H1 (cell line): ENCODE results near the gene ME3. TPM values are rescaled to one million over a fixed set of nuclear protein-coding genes. Genes with fewer than 3 reads are reported as not detected.

Experiments
- CTCF ChIA-PET: fragments of 300-600 bp; sonication (Branson Sonifier 250); formaldehyde crosslinking; loops from one replicate; lab custom pipeline; 2021; ENCODE audit not compliant: partially characterized antibody; lab: Charles Lee
- POLR2A ChIA-PET: fragments of 300-600 bp; sonication (Branson Sonifier 250); formaldehyde crosslinking; loops from one replicate; lab custom pipeline; 2021; ENCODE audit warnings: inconsistent platforms; ENCODE audit not compliant: partially characterized antibody; lab: Charles Lee
- DNase-seq, 2 experiments: peaks; one replicate each; pipeline versions ENCODE4 v3.0.0 to v3.0.0-alpha.2; 2010 to 2022; ENCODE audit warnings: low spot score in 2 of 2, low read depth in 1 of 2, mixed read lengths in 1 of 2
- FAIRE-seq: peaks from 2 replicates; lab custom pipeline; 2011; peaks lifted over from hg19 to GRCh38; lab: Jason Lieb, UNC
- H2AFZ ChIP-seq: 2 replicates; pipeline ENCODE4 v1.8.1; 2012; ENCODE audit warnings: low read length, inconsistent platforms
- H2AK5ac ChIP-seq: 2 replicates; pipeline ENCODE4 v1.6.1; 2013; ENCODE audit warnings: low read depth, low read length
- H2BK120ac ChIP-seq: replicated peaks from 2 replicates; pipeline ENCODE3; 2013; ENCODE audit warnings: low read depth, low read length, inconsistent platforms
- H2BK12ac ChIP-seq: 2 replicates; pipeline ENCODE4 v1.6.1; 2013; ENCODE audit warnings: low read depth, low read length
- H2BK15ac ChIP-seq: 2 replicates; pipeline ENCODE4 v1.6.1; 2013; ENCODE audit warnings: low read length
- H2BK20ac ChIP-seq: 2 replicates; pipeline ENCODE4 v1.6.1; 2013; ENCODE audit warnings: low read length
- H2BK5ac ChIP-seq: 2 replicates; pipeline ENCODE4 v1.6.1; 2013; ENCODE audit warnings: low read depth, low read length
- H3K14ac ChIP-seq: 2 replicates; pipeline ENCODE4 v1.6.1; 2013; ENCODE audit warnings: inconsistent platforms; ENCODE audit not compliant: insufficient read length
- H3K18ac ChIP-seq: 2 replicates; pipeline ENCODE4 v1.6.1; 2013; ENCODE audit warnings: low read length; ENCODE audit errors: extremely low read depth
- H3K23ac ChIP-seq: 2 replicates; pipeline ENCODE4 v1.6.1; 2013; ENCODE audit warnings: inconsistent platforms; ENCODE audit not compliant: insufficient read length
- H3K23me2 ChIP-seq: 2 replicates; pipeline ENCODE4 v1.6.1; 2013; ENCODE audit warnings: low read depth, low read length
- H3K27ac ChIP-seq: 2 replicates; pipeline ENCODE4 v1.6.1; 2011; ENCODE audit warnings: low read depth, low read length, inconsistent platforms
- H3K27me3 ChIP-seq, 4 experiments: replicated peaks in 1 of 4; 1 replicate in 1 of 4; 2 replicates in 3 of 4; pipeline versions ENCODE4 v1.6.1 to v1.8.1; 2011 to 2013; ENCODE audit warnings: low read length in 3 of 4, mild to moderate bottlenecking in 3 of 4, inconsistent platforms in 2 of 4, mixed read lengths in 2 of 4, moderate library complexity in 1 of 4; ENCODE audit not compliant: control insufficient read depth in 3 of 4, insufficient read depth in 3 of 4; ENCODE audit errors: extremely low read depth in 1 of 4
- H3K36me3 ChIP-seq, 4 experiments: 2 replicates each; pipeline versions ENCODE4 v1.6.1 to v1.8.1; 2011 to 2013; ENCODE audit warnings: mild to moderate bottlenecking in 4 of 4, low read length in 3 of 4, moderate library complexity in 2 of 4, control low read depth in 1 of 4, inconsistent platforms in 1 of 4; ENCODE audit not compliant: insufficient read depth in 4 of 4, control insufficient read depth in 2 of 4
- H3K4ac ChIP-seq: replicated peaks from 2 replicates; pipeline ENCODE3; 2013; ENCODE audit warnings: low read length, low read depth, mixed read lengths, inconsistent platforms; ENCODE audit not compliant: insufficient read length
- H3K4me1 ChIP-seq, 4 experiments: replicated peaks in 1 of 4; 1 replicate in 1 of 4; 2 replicates in 3 of 4; pipeline versions ENCODE4 v1.6.1 to v1.8.1; 2011 to 2013; ENCODE audit warnings: low read length in 3 of 4, inconsistent platforms in 2 of 4, mixed read lengths in 1 of 4; ENCODE audit not compliant: insufficient read depth in 4 of 4, control insufficient read depth in 3 of 4
- H3K4me2 ChIP-seq, 2 experiments: 2 replicates each; pipeline versions ENCODE4 v1.6.1 to v1.8.1; 2011 to 2013; ENCODE audit warnings: low read depth in 2 of 2, low read length in 2 of 2, control low read depth in 1 of 2, inconsistent platforms in 1 of 2, mild to moderate bottlenecking in 1 of 2; ENCODE audit not compliant: insufficient read depth in 1 of 2
- H3K4me3 ChIP-seq, 4 experiments: fragments of 200-600, 300-600 bp in 1 of 4; sonication (generic), shearing (Covaris generic), sonication (Bioruptor Twin) in 1 of 4; 2 replicates each; pipeline versions ENCODE4 v1.5.1 to v1.8.1; 2011 to 2016; ENCODE audit warnings: low read length in 4 of 4, low read depth in 3 of 4, control low read depth in 2 of 4, inconsistent platforms in 2 of 4, mild to moderate bottlenecking in 2 of 4, mixed read lengths in 1 of 4, moderate library complexity in 1 of 4; ENCODE audit not compliant: insufficient read depth in 2 of 4; ENCODE audit errors: extremely low read depth in 1 of 4
- H3K56ac ChIP-seq: replicated peaks from 2 replicates; pipeline ENCODE3; 2013; ENCODE audit warnings: low read depth, mild to moderate bottlenecking, mixed read lengths, low read length, inconsistent platforms; ENCODE audit not compliant: insufficient read length
- H3K79me1 ChIP-seq: 2 replicates; pipeline ENCODE4 v1.6.1; 2013; ENCODE audit warnings: low read depth, low read length, control low read depth
- H3K79me2 ChIP-seq, 2 experiments: 2 replicates each; pipeline versions ENCODE4 v1.6.1 to v1.8.1; 2012 to 2013; ENCODE audit warnings: low read length in 2 of 2, mild to moderate bottlenecking in 2 of 2, inconsistent platforms in 1 of 2; ENCODE audit not compliant: insufficient read depth in 2 of 2, control insufficient read depth in 1 of 2
- H3K9ac ChIP-seq, 4 experiments: replicated peaks in 1 of 4; 1 replicate in 1 of 4; 2 replicates in 3 of 4; pipeline versions ENCODE4 v1.6.1 to v1.8.1; 2011 to 2013; ENCODE audit warnings: low read depth in 3 of 4, low read length in 3 of 4, control low read depth in 2 of 4, mild to moderate bottlenecking in 2 of 4, moderate library complexity in 2 of 4, inconsistent platforms in 1 of 4; ENCODE audit errors: extremely low read depth in 1 of 4
- H3K9me3 ChIP-seq, 2 experiments: 2 replicates each; pipeline versions ENCODE4 v1.6.1 to v1.8.1; 2012 to 2013; ENCODE audit warnings: mild to moderate bottlenecking in 2 of 2, moderate library complexity in 2 of 2, control low read depth in 1 of 2, inconsistent platforms in 1 of 2, low read depth in 1 of 2, low read length in 1 of 2, mixed read lengths in 1 of 2; ENCODE audit not compliant: insufficient read depth in 2 of 2
- H4K20me1 ChIP-seq, 2 experiments: replicated peaks in 1 of 2; 2 replicates each; pipeline versions ENCODE3 to v1.8.1; 2011 to 2013; ENCODE audit warnings: inconsistent platforms in 2 of 2, low read length in 2 of 2, mild to moderate bottlenecking in 1 of 2; ENCODE audit not compliant: insufficient read depth in 2 of 2, control insufficient read depth in 1 of 2
- H4K5ac ChIP-seq: 2 replicates; pipeline ENCODE4 v1.6.1; 2013; ENCODE audit warnings: low read length, low read depth, mixed read lengths, inconsistent platforms; ENCODE audit not compliant: insufficient read length
- H4K8ac ChIP-seq: 2 replicates; pipeline ENCODE4 v1.8.0; 2013; ENCODE audit warnings: mild to moderate bottlenecking, moderate library complexity, low read length, inconsistent platforms; ENCODE audit not compliant: insufficient read depth; ENCODE audit errors: extremely low read depth
- H4K91ac ChIP-seq: replicated peaks from 2 replicates; pipeline ENCODE3; 2013; ENCODE audit warnings: low read length, mixed read lengths, inconsistent platforms; ENCODE audit not compliant: insufficient read length
- JUN ChIP-seq: IDR thresholded peaks from 2 replicates; pipeline ENCODE4 v1.6.1; 2011; ENCODE audit warnings: low read depth, mild to moderate bottlenecking, improper control_type of control experiment, low read length
- JUND ChIP-seq: IDR thresholded peaks from 2 replicates; pipeline ENCODE4 v1.6.1; 2011; ENCODE audit warnings: mild to moderate bottlenecking, improper control_type of control experiment, low read length
- KDM1A ChIP-seq: fragments of 200-600, 300-600 bp; sonication (generic); IDR thresholded peaks from 2 replicates; pipeline ENCODE4 v1.7.1; 2016; ENCODE audit warnings: mild to moderate bottlenecking, low read length, borderline replicate concordance
- SAP30 ChIP-seq: fragments of 300-600 bp; sonication (generic); IDR thresholded peaks from 2 replicates; pipeline ENCODE4 v1.7.1; 2012; ENCODE audit warnings: low read length, moderate library complexity, mild to moderate bottlenecking, inconsistent platforms; ENCODE audit not compliant: insufficient read depth, insufficient replicate concordance
- TEAD4 ChIP-seq: IDR thresholded peaks from 2 replicates; pipeline ENCODE4 v1.6.1; 2012; ENCODE audit warnings: low read depth, low read length, inconsistent platforms, mixed read lengths
- USF2 ChIP-seq: IDR thresholded peaks from 2 replicates; pipeline ENCODE4 v1.6.1; 2011; ENCODE audit warnings: low read length, improper control_type of control experiment
- WGBS, 2 experiments: shearing (Covaris generic) in 1 of 2; methylation state at CpG; one replicate each; pipeline versions ENCODE4 v1.1.6 to v1.1.7; 2013 to 2015; ENCODE audit warnings: low lambda C conversion rate in 2 of 2, mixed read lengths in 2 of 2, inconsistent platforms in 1 of 2, low coverage in 1 of 2, missing lambda C conversion rate in 1 of 2; ENCODE audit not compliant: insufficient replicate concordance in 2 of 2, insufficient coverage in 1 of 2, insufficient read length in 1 of 2; ENCODE audit errors: extremely low coverage in 1 of 2, missing lambda C conversion rate in 1 of 2; 5-methylcytosine and 5-hydroxymethylcytosine counted together
- polyA plus RNA-seq, 7 experiments: library from polyadenylated mRNA; depleted of rRNA in 3 of 7; stranded (reverse) in 5 of 7; unstranded in 2 of 7; fragments of >200 nt in 5 of 7; fragments of 200-250 nt in 2 of 7; gene quantifications; 1 replicate in 5 of 7; 2 replicates in 1 of 7; 4 replicates in 1 of 7; pipeline versions ENCODE4 v1.2.1 to v1.2.3, GENCODE V29; 2011 to 2013; ENCODE audit warnings: missing spikeins in 2 of 7, mixed read lengths in 2 of 7
- total RNA-seq: library from RNA; stranded (reverse); fragmentation: NEBNext Ultra II Directional; extraction: Animal tissue kit (Norgen Biotek cat#: 25700); gene quantifications from 2 replicates; pipeline ENCODE4 v1.2.1, GENCODE V29; 2021

ME3 gene
- total and polyA plus RNA-seq, 2 of the 8 experiments (the other 6 are each of a cell fraction or from before 2014, with no cell fraction given): 1.5 to 2.8 TPM

GRCh38 chr11:86514453-86514852 lies 158.0 kb downstream of the ME3 start:
- H3K4me2 ChIP-seq: no peak overlapping the region
- no peak overlapping the region for H2BK20ac ChIP-seq
- no peak overlapping the region for H2AFZ ChIP-seq
- no peaks in the 10 kb centered on the region for H3K79me1 ChIP-seq
- FAIRE-seq (no peak), DNase-seq (no peak)
- no peaks in the 10 kb centered on the region; a peak in 2 of 7 replicates for H3K27me3 ChIP-seq
- H3K23me2 ChIP-seq: no peaks in the 10 kb centered on the region
- ChIA-PET CTCF (interaction anchor here (1.5 kb wide), 1 partner anchor 57 kb away, joined by 5 read pairs; no protein-coding TSS in a partner anchor), POLR2A (no interaction called here)
- H2BK12ac ChIP-seq: no peak overlapping the region
- no peak overlapping the region for H3K9ac ChIP-seq
- H3K18ac ChIP-seq: no peak overlapping the region
- 90% methylated on average over 1 of the region's 1 CpG; no CpG with 5 or more reads in 1 of the 2 experiments for WGBS, 2 experiments
- H3K14ac ChIP-seq: no peak overlapping the region
- H4K5ac ChIP-seq: no peak overlapping the region
- no peaks in the 10 kb centered on the region for H3K36me3 ChIP-seq
- no peak overlapping the region for H3K56ac ChIP-seq
- no peak overlapping the region for H3K4ac ChIP-seq
- no peaks in the 10 kb centered on the region for H3K79me2 ChIP-seq
- H3K4me1 ChIP-seq: peaks cover 0 to 4% (median 0%) of the 10 kb centered on the region in 4 experiments; a peak in 2 of 7 replicates
- H3K23ac ChIP-seq: no peak overlapping the region
- H2BK5ac ChIP-seq: no peak overlapping the region
- no peak overlapping the region for H2BK15ac ChIP-seq
- H3K4me3 ChIP-seq: no peak overlapping the region
- H2AK5ac ChIP-seq: no peak overlapping the region
- no peak overlapping the region for H4K8ac ChIP-seq
- H4K91ac ChIP-seq: no peak overlapping the region
- H3K27ac ChIP-seq: no peak overlapping the region
- peaks cover 11% of the 10 kb centered on the region in 2 experiments for H3K9me3 ChIP-seq
- no peak overlapping the region for H2BK120ac ChIP-seq
- TF ChIP-seq SAP30 (no peak), JUND (no peak), KDM1A (no peak), USF2 (no peak), TEAD4 (no peak), JUN (no peak)
- H4K20me1 ChIP-seq: no peaks in the 10 kb centered on the region
